Activated T-helper 1 cell treated with Interleukin-2 at 50 U/mL for 16 hours (primary cell): ENCODE results near the gene ROR1.
"Not testable (repeated sequence)": the region's sequence is repeated elsewhere in the genome, so short reads cannot be mapped to it uniquely, and the experiment has no call there.

Experiments used
- DNase-seq: peaks from one replicate; pipeline ENCODE4 v3.0.0-alpha.2; 2020; ENCODE audit warnings: low read depth

ROR1 gene

GRCh38 chr1:63759778-63760177 lies 14.0 kb upstream of the ROR1 start:
- DNase-seq: no peak

DNA sequence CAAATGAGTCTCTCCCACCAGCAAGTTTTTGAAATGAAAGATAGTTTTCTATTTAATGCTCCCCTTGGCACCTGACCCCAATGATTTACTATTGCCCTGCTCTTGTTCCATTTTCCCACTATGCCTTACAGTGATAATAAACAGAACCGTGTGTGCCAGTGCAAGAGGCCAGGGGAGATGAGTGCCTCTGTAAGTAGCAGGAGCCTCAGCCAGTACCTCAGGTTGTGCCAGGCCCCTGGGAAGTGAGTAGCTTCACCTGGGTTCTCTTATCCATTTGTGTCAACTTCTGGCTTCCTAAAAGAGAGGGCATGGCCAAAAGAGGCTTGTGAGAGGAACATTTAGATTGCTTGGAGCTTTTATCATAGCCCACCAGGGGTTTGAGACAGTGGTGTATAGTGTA lies 3.4 kb upstream of the ROR1 start:
- no peak for DNase-seq

DNA sequence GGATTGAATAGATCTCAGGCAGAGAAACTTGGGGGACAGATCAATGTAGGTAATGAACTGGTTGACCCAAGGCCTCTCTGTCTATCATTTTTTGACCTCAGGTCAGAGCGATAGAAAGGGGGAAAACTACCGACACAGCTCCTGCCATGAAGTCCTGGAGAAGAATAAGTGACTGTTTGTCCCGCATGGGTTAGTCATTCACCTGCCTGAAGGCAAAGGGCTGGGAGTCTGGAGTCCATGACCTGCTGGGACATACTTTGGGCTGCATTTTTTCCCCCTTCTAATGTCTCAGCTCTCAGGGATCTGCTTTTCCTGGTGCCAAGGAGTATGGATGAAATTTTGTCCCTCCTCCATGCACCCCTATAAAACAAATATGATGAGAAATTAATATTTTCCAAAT lies 1.6 kb upstream of the ROR1 start:
- no peak for DNase-seq

- DNase-seq: no peak
Measured at GRCh38 chr1:63772876-63773275, 941 bp upstream of the ROR1 start.

- no peak for DNase-seq
Measured at GRCh38 chr1:63773496-63773814, 362 bp upstream of the ROR1 start.

DNA sequence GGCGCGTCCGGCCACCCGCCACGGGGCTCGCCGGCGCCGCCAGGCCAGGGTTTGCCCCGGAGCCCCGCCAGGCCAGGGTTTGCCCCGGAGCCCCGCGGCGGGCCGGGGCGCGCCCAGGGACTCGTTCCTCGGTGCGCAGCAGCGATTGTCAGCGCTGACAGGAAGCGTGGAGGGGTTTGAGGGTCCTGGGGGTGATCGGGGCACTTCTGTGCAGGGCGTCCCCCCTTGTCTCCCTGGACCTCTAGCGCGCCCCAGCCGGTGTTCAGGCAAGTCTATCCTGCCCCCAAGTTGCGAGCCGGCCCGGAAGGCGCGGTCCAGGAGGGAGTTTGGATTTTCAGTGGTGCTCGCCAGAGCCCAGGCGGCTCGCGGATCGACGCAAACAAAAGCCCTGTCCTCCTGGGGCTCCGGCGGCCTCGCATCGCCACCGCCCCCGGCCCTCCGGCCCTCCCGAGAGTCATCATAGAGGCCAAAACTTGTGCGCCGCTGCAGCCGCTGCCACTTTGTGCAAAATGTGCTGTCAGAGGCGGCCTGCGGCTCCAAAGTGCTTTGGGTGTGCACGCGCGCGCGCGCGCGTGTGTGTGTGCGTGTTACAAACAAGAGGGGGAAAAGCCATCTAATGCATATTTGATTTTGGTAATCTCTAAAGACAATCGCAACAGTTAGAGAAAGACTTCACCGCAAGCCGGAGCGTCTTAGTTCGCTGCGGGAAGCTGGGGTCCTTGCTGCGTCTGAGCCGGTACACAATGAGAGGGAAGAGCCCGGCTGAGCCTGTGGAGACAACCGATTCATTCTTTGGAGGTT lies 1.0 kb downstream of the ROR1 start:
- DNase-seq: no peak

DNA sequence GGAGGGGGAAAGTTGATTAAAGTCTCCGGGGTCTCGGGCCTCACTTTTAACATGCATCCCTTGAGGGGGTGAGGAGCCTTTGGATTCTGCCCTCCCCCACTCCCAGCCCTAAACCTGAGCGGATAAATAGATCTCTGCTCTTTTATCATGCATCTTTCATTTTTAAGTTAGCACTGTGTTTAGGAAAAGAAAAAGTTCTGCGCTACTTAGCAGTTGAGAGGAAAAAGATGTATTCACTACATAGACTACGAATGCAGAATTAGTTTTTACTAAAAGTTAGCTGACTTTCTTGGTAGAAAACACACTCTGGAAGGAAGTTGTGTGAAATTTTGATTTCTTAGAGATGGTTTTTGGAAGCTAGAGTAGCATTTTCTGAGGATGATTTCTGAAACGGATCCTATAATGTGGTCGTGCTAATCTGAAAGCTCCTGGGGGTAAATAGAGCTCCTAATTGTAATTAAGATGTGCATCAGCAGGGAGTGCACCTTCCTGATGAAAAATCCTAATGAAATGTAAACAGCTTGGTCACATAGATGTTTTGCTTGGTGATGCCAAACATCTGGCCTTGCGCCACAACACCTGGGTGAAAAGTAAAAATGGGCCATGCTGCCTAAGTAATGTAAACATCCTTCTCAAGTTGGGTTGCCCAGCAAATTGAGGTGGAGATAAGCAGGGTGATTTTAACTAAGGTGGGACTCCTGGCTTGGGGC lies 1.8 kb downstream of the ROR1 start:
- DNase-seq: no peak

DNA sequence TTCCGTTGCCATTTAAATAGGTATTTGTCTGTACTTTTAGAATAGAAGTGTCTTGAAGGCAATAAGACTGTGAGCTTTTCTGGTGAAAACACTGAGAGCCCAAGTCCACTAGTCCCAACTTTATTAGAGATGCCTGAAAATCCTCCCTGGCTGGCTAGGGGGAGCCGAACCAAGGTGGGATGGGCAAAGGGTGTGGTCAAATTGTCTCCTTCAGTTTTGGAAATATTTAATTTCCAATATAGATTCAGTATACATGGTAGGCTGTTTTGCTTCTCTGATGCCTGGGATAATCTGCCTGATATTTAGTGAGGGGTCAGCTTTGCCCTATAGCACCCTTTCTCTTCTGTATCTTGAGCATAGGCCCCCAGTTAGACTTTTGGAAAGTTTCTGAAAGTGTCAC lies 3.5 kb downstream of the ROR1 start:
- no peak for DNase-seq

- no peak for DNase-seq
Measured at GRCh38 chr1:63777965-63778880, 4.4 kb downstream of the ROR1 start.

DNA sequence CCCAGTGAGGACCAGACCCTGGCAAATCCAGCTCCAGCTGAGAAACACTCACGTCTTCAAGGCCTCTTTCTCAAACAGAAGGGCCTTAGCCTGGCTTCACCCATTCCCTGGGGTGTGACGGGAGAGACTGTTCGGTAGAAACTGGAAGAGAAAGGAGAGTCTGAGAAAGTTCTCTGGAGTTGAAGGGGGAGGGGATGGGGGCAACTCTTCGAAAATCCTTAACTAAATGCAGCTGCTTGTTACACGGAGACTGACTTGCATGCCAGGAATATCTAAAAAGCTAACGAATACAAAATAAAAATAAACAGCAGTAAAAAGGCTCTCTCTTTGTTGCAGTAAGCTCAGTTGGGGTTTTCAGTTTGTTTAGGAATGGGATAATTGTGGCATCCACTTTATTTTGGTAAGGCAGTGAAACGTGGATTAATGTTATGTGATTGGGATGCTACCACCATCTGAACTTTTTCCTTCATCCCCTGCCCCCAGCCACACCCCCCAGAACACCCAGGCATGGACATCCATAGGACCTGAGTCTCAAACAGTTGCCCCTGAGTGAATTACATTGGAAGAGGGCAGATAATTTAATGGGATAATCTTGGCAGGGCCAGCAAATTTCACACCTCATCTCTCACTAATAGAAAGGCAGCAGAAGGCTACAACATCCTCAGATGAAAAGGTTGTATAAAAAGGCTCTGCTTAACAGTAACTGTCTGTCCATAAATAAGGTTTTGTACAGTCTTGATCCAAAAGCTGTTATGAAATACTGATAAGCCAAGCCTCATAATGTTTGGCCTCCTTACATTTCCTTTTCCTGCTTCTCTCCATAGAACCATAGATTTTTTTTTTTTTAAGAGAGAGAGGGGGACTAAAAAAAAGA lies 5.8 kb downstream of the ROR1 start:
- no peak for DNase-seq

GRCh38 chr1:63780565-63780964 lies 6.7 kb downstream of the ROR1 start:
- no peak for DNase-seq

- DNase-seq: no peak
Measured at GRCh38 chr1:63782982-63783381, 9.2 kb downstream of the ROR1 start.

DNA sequence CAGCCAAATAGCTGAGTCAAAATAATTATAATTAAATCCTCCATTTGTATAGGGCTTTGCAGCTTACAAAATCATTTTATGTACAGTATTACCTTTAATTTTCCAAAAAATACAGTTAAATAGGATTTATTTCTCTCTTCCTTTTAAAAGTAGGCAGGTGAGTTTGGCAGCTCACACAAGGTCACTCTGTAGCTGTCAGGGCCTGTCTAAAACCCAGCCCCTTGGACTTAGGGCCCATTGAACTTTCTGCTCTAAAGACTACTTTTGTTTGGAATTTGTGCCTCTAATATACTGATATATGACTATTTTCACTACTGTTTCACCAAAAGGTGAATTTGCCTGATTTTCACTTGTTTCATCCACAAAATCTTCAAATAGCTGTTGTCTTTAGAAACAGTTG lies 10.3 kb downstream of the ROR1 start:
- no peak for DNase-seq

- DNase-seq: no peak
Measured at GRCh38 chr1:63784489-63785390, 10.9 kb downstream of the ROR1 start.

GRCh38 chr1:63787270-63787669 lies 13.5 kb downstream of the ROR1 start:
- DNase-seq: not testable (repeated sequence)

DNA sequence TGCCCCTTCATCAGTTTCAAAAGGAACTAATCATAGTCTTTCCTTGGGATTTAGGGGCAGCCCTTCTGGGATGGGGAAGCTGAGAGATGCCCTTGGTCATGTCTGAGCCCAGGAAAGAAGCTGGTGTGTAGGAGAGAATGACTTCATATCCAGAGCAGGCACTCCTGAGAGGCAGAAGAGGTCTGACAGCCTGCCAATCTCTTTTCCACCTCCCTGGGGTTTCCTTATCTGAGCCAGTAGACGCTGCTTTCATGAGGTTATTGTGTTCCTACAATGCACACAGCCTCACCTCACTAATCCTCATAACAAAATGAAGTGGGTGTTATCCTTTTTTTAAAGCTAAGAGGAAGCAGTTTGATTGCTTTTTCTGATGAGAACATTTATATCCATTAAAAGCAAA lies 14.1 kb downstream of the ROR1 start:
- no peak for DNase-seq

DNA sequence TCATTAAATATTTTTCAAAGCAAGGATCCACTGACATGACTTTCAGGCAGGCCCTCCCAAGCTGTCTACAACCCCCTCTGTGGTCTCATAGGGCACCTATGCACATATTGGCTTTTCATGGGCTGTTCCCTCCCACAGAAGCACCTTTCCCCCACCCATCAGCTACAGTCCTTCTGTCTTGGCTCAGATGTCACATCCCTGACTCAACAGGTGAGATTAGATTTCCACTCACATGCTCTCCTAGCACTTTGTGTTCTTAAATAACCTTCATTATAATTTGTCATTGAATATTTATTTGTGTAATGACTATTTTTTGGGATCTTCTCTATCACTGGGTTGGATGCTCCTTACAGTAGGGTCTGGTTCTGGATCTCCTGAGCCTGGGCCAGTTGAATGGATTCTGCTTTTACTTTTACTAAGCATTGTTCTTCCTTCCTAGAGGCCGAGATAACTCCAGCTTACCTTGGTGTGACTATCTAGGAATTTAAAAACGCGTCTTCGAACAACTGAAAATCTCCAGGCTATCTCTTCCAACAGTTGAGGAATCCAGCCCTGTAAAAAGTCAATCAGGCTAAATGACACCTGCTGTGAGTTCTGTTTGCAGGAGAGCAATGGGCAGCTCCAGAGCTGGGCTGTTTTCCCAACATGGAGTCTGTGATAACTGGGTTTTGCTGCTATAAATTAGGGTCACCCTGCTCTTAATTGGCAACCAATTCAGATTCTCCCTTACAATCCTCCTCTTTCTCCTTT lies 16.2 kb downstream of the ROR1 start:
- no peak for DNase-seq

DNA sequence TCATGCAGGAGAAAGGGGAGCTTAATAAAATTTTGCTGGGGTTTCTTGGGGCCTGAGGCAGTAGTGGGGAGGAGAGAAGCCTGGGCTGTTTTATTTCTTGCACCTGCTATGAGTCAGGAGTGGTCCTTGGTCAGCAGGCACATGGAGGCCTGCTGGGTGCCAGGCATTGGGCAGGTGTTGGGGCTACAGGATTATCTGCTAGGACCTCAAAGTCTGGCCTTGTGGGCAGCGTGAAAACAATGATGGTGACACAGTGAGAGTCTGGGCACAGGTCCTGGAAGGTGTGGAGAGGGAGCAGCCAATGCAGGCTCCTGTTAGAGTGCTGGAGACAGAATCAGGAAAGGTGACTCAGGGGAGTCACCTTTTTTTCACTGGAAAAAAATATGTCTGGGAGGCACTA lies 17.2 kb downstream of the ROR1 start:
- no peak for DNase-seq

DNA sequence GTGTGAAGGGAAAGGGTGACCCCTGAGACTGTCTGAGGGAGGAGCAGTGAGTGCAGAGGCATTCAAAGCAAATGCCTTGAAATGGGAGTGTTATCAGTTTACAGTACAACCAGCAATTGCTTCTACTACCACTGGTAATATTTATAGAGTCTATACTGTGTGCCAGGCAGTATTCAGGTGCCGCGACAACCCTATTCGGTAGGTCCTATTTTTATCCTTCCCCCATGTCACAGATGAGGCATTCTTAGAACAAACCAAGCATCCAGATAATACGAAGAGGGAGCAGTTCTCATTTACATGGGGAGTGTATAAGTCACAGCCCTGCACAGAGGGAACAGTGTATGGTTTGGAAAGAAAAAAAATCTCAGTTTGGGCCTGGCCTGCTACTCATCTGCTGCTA lies 18.3 kb downstream of the ROR1 start:
- DNase-seq: no peak

DNA sequence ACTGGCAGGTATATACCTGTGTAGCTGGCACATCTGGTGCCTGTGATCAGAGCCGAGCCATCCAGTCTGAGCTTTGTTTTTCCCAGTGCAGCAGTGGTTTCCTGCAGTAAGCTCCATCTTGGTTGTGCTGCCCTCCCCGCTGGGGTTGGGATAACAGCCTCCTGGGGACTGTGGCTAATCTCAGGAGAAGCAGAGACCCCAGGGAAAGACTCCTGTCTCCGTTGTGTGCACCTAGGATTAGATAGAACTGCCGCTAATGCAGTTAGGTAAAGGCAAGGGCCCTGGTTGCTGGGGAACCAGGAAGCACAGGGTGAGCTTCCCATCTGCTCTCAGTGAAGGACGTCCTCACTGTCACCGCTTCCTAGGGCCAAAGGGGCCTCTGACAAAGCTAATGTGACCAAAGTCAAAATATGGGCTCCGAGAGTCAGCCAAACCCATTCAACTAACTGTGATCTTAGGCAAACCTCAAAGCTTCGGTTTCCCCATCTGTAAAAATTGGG lies 20.0 kb downstream of the ROR1 start:
- DNase-seq: no peak
